ENCODE measurements around the gene AKIP1. TPM values are rescaled to one million over a fixed set of nuclear protein-coding genes. Genes with fewer than 3 reads are reported as not detected.

Gene AKIP1
- total and polyA plus RNA-seq, 10 of the 15 experiments (the other 5 are each of a cell fraction or from before 2014, with no cell fraction given): 5.1 to 38.9 (median 30.5) TPM

DNA sequence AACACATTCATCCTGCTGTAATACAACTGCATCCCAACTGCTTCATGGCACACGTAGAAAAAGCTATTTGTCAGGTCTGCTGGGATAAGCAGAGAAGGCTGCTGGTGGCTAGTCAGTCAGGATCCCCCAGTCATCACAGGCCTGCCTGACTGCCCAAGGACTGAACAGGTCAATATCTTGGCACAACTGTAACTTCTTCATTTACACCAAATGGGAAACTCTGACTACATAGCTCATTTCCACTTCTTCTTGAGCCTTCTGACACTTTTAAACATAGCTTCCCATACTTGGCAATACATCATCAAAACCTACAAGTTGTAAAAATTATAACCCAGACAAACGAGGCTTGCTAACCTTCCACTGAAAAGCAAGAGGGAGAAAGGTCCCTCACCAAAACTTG, 50.4 kb downstream of the AKIP1 start (continued):
- TF ChIP-seq CUX1 (IDR thresholded peaks at IDR 0.05; ENCODE audit: insufficient replicate concordance, low read depth, low read length) (no peak), ZNF687 (IDR thresholded peaks at IDR 0.05) (no peak), POLR2AphosphoS5 (IDR thresholded peaks at IDR 0.05; ENCODE audit: low read length) (no peak)
